Measurements from ENCODE around the gene UBB.

UBB gene

GRCh38 chr17:16346721-16347271 lies 34.1 kb upstream of the UBB start:
- no peak for DNase-seq (ENCODE audit: low read depth)
- no peak for TF ChIP-seq CTCF (conservative IDR thresholded peaks at IDR 0.05; ENCODE audit: low read depth, low read length)
- H3K4me3 ChIP-seq (ENCODE audit: low read length) = no peak overlapping the region

- DNase-seq (ENCODE audit: low read depth) = no peak
- TF ChIP-seq CTCF (conservative IDR thresholded peaks at IDR 0.05; ENCODE audit: low read depth, low read length) = no peak
- H3K4me3 ChIP-seq (ENCODE audit: low read length) = no peak overlapping the region
Measured at GRCh38 chr17:16348586-16348985, 32.3 kb upstream of the UBB start.

DNA sequence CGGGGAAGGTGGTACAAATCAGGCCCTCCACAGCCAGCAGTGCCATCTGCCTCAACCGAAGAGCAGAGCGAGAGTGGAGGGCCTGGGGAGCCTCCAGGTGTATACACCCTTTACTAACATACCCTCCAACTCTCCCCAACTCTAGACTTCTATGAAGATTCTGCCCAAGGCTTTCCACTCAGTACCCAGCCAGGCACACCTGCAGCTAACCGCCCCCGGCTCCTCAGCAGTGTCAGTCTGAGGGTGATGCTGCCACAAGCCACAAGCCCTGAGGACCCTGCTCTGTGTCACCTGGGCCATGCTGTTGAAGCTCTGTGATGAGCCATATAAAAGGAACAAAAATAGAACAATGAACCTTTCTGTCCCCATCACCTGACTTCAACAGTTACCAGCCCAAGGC lies 31.5 kb upstream of the UBB start:
- no peak overlapping the region for H3K4me3 ChIP-seq (ENCODE audit: low read length)
- no peak for DNase-seq (ENCODE audit: low read depth)
- TF ChIP-seq CTCF (conservative IDR thresholded peaks at IDR 0.05; ENCODE audit: low read depth, low read length) = no peak

GRCh38 chr17:16351831-16352230 lies 29.1 kb upstream of the UBB start:
- TF ChIP-seq CTCF (conservative IDR thresholded peaks at IDR 0.05; ENCODE audit: low read depth, low read length) = no peak
- DNase-seq (ENCODE audit: low read depth) = no peak
- peak overlapping the region; percentile 65 for H3K4me3 ChIP-seq (ENCODE audit: low read length)

DNA sequence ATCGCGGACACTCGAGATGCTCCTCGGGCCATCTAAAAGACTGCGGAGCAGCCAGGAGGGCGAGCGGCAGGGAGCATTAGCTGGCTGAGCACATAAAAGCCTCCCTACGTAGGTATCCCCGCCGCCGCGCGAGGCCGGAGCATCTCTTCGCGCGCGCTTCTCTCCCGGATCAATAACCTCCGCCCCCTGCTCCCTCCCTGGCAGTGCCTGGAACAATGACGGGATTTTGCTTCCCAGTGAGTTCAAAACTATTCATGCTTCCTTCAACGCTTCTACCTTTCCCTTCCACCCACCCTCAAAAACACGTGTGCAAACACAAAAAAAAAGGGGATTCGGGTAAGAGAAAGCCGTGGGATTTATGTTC lies 28.6 kb upstream of the UBB start:
- DNase-seq (ENCODE audit: low read depth) = no peak
- no peak for TF ChIP-seq CTCF (conservative IDR thresholded peaks at IDR 0.05; ENCODE audit: low read depth, low read length)
- peak overlapping the region; percentile 65 for H3K4me3 ChIP-seq (ENCODE audit: low read length)

DNA sequence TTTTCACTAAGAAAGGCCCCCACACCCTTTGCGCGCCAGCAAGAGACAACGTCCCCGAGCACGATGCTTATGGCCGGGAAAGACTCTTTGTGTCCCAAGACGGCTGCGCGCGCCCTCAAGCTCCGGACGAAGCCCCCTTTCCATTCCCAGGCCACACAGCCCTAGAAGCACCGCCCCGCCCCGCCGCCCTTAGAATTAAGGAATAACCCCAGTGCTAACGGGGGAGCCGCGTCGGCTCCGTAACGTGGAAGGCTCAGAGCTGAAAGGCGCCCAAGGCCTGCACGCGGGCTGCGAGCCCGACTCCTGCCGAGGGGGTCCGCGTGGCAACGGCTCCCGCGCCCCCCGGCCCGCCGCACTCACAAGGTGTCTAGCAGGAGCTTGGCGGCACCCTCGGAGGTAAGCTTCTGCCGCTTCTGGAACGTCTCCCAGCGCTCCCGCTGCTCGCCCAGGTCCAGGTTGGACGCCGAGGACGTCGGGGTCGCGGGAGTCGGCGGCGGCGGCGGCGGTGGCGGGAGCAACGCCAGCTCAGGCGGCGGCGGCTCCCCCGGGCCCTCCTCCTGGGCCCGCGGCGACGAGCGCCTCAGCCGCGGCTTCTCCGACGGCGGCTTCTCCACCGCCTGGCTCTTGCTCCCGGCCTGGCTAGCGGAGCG lies 28.1 kb upstream of the UBB start:
- H3K4me3 ChIP-seq (ENCODE audit: low read length) = peak overlapping the region; percentile 65
- DNase-seq (ENCODE audit: low read depth) = no peak
- no peak for TF ChIP-seq CTCF (conservative IDR thresholded peaks at IDR 0.05; ENCODE audit: low read depth, low read length)
